Ovary (tissue), 9 donors: ENCODE measurements around the gene ANKS1B. TPM values are rescaled to one million over a fixed set of nuclear protein-coding genes. Genes with fewer than 3 reads are reported as not detected.

Experiments used
- DNase-seq, 5 donors: peaks; one replicate each; pipeline ENCODE4 v3.0.0-alpha.2; 2019 to 2020
- H3K27ac ChIP-seq, 2 donors: fragments of 200-600 bp; one replicate each; pipeline versions ENCODE4 v1.5.1 to v1.8.0; 2019 to 2022
- H3K27me3 ChIP-seq: fragments of 200-600 bp; one replicate; pipeline ENCODE4 v1.8.0; 2022
- H3K36me3 ChIP-seq: fragments of 200-600 bp; sonication (generic); one replicate; pipeline ENCODE4 v1.5.1; 2019
- H3K4me1 ChIP-seq: one replicate; pipeline ENCODE4 v1.8.1; 2013; ENCODE audit warnings: mild to moderate bottlenecking, moderate library complexity; ENCODE audit not compliant: insufficient read depth
- H3K4me3 ChIP-seq: fragments of 200-600 bp; sonication (generic); one replicate; pipeline ENCODE4 v1.5.1; 2017
- H3K9me3 ChIP-seq, 2 donors: fragments of 200-600 bp in 1 of 2; sonication (generic) in 1 of 2; one replicate each; pipeline versions ENCODE4 v1.5.1 to v1.8.1; 2013 to 2019; ENCODE audit warnings: mild to moderate bottlenecking in 1 of 2, moderate library complexity in 1 of 2
- EP300 ChIP-seq: sonication (generic); formaldehyde crosslinking; IDR thresholded peaks from one replicate; pipeline ENCODE4 v1.6.1; 2017; ENCODE audit warnings: antibody characterized with exemption
- POLR2A ChIP-seq: fragments of 450-650 bp; IDR thresholded peaks from one replicate; pipeline ENCODE4 v1.6.1; 2017; ENCODE audit warnings: antibody characterized with exemption, mild to moderate bottlenecking, moderate library complexity
- WGBS, 3 donors: extraction: QIAGEN DNeasy Blood & Tissue Kit in 1 of 3; methylation state at CpG; one replicate each; pipeline versions ENCODE4 v1.1.5 to v1.1.7; 2013 to 2017; 5-methylcytosine and 5-hydroxymethylcytosine counted together
- intact Hi-C, 4 donors: fragments of 100-400 bp; cut with DNase I; formaldehyde crosslinking; loops; one replicate each; pipeline versions ENCODE4 v1.11.0 to v1.15.1; 2022 to 2023
- polyA plus RNA-seq, 2 donors: library from polyadenylated mRNA; stranded (reverse); fragments of 200-250 nt in 1 of 2; fragments of 350-450 nt in 1 of 2; fragmentation: Illumina TruSeq in 1 of 2; extraction: RNeasy Lipid Tissue Mini Kit (QIAGEN cat#74804) in 1 of 2; gene quantifications; one replicate each; pipeline ENCODE4 v1.2.3, GENCODE V29; 2013 to 2014
- total RNA-seq, 7 donors: library from RNA; depleted of rRNA in 2 of 7; stranded (reverse); fragments of >200 nt in 2 of 7; fragmentation: NEBNext Ultra II Directional in 3 of 7; extraction: Animal tissue kit (Norgen Biotek cat#: 25700) in 3 of 7; gene quantifications; one replicate each; pipeline versions ENCODE4 v1.1.0 to v1.2.4, GENCODE V29; 2016 to 2023
- TF ChIP-seq, protein P1 (sequence below), 3 donors: fragments of 450-650 bp in 2 of 3; fragments of 200-600 bp in 1 of 3; IDR thresholded peaks; one replicate each; pipeline versions ENCODE4 v1.5.1 to v1.8.0; 2016 to 2022; ENCODE audit warnings: antibody characterized with exemption in 3 of 3, mild to moderate bottlenecking in 1 of 3
- donor health status: DM: no; HTN: no; CAD: no; lungs with moderate emphysema.
- donor health status: DM: no; HTN: no; CAD: no.
- donor health status: Bipolar disorder and iron deficiency.
- donor health status: DM: yes; HTN: yes; CAD: no.
- donor health status: DM: no; HTN: no; CAD: no.
- donor health status: DM: yes; HTN: yes; CAD: no.

Gene ANKS1B
- total and polyA plus RNA-seq, 9 donors: 0.80 to 34.9 (median 7.7) TPM

DNA sequence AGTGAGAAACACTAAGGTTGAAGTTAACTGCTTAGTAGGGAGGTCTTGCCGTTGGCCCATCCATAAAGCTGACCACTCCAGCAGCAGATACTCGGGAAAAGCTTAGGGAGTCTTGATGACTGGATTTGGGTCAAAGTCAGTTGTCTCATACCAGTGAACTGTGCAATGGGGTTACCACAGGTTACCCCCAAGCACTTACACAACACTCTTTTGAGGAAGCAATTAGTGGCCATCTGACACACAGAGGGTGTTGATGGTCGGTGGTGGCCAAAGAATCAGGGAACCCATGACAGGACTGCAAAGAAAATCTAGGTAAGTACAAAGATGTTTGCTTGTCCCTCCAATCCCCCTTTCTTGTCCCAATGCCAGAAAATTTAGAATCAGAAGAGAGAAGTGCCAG, 929.4 kb downstream of the ANKS1B start:
- H3K4me1 ChIP-seq: no peaks in the 10 kb centered on the region
- H3K27ac ChIP-seq: no peak overlapping the region
- H3K4me3 ChIP-seq: no peak overlapping the region
- intact Hi-C loops: no loop called here
- H3K36me3 ChIP-seq: no peaks in the 10 kb centered on the region
- 79 to 94% (median 88%) methylated on average over 3 of the region's 3 CpGs for WGBS, 3 donors
- H3K9me3 ChIP-seq: no peaks in the 10 kb centered on the region
- no peak for TF ChIP-seq EP300
- no peak for TF ChIP-seq POLR2A
- no peaks in the 10 kb centered on the region for H3K27me3 ChIP-seq
- no peak for DNase-seq

DNA sequence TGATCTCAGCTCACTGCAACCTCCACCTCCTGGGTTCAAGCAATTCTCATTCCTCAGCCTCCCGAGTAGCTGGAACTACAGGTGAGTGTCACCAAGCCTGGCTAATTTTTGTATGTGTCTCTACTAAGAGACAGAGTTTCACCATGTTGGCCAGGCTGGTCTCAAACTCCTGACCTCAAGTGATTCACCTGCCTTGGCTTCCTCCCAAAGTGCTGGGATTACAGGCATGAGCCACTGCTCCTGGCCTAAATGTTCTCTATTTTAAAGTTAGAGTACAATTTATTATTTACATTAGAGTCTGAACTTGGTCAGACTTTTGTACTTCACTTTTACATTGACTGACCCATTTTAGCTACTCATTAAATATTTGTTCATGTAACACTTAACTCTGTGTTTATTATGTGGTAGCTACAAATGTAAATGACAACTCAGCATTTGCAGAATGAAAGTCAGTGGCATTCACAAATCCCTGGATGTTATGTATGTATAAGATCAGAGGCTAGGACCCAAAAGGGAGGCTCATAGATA, 930.1 kb downstream of the ANKS1B start:
- no peaks in the 10 kb centered on the region for H3K36me3 ChIP-seq
- intact Hi-C loops: no loop called here
- H3K4me3 ChIP-seq: no peak overlapping the region
- WGBS, 3 donors: 88 to 90% (median 89%) methylated on average over 1 of the region's 1 CpG
- H3K27me3 ChIP-seq: no peaks in the 10 kb centered on the region
- DNase-seq: no peak
- H3K4me1 ChIP-seq: no peaks in the 10 kb centered on the region
- no peaks in the 10 kb centered on the region for H3K9me3 ChIP-seq
- TF ChIP-seq EP300 (no peak), POLR2A (no peak)
- TF ChIP-seq, protein P1, sequence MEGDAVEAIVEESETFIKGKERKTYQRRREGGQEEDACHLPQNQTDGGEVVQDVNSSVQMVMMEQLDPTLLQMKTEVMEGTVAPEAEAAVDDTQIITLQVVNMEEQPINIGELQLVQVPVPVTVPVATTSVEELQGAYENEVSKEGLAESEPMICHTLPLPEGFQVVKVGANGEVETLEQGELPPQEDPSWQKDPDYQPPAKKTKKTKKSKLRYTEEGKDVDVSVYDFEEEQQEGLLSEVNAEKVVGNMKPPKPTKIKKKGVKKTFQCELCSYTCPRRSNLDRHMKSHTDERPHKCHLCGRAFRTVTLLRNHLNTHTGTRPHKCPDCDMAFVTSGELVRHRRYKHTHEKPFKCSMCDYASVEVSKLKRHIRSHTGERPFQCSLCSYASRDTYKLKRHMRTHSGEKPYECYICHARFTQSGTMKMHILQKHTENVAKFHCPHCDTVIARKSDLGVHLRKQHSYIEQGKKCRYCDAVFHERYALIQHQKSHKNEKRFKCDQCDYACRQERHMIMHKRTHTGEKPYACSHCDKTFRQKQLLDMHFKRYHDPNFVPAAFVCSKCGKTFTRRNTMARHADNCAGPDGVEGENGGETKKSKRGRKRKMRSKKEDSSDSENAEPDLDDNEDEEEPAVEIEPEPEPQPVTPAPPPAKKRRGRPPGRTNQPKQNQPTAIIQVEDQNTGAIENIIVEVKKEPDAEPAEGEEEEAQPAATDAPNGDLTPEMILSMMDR (IDR thresholded peaks at IDR 0.05): no peak
- no peak overlapping the region for H3K27ac ChIP-seq

DNA sequence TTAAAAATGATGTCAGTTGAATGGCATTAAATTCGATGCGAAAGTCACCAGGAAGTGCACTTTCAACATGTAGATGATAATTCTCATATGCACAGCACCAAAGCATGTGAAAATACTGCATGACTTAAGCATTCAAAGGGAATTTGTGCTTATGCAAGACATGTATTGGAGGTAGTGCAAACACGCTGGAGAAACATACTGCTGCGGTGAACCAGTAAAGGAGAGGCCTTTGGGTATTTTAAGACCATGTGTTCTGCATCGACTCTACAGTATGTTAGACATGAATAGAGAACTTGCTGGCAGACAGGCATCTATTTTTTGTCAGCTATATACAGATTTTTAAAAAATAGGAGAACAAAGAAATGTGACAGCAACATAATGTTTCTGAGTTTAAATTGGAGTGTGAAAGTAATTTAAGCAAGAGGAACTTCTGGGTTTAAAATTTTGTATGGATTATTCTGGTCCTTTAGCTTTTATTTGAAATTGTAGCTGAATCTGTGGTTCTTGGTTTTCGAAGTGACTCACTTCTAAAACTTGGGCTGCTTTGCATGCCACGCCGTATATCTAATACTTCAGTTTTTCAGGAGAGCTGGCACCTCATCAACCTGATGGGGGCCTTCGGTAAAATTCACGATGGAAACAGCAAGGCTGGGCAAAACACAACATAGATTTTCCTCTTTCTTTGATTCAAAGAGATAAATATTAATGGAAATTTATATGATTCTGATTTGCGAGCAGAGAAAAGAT, 930.9 kb downstream of the ANKS1B start:
- intact Hi-C loops: no loop called here
- TF ChIP-seq EP300: no peak
- no peaks in the 10 kb centered on the region for H3K27me3 ChIP-seq
- H3K9me3 ChIP-seq: no peaks in the 10 kb centered on the region
- H3K4me1 ChIP-seq: no peaks in the 10 kb centered on the region
- no peaks in the 10 kb centered on the region for H3K36me3 ChIP-seq
- WGBS, 3 donors: 91 to 92% (median 91%) methylated on average over 11 of the region's 11 CpGs
- no peak overlapping the region for H3K27ac ChIP-seq
- no peak for DNase-seq
- H3K4me3 ChIP-seq: no peak overlapping the region

DNA sequence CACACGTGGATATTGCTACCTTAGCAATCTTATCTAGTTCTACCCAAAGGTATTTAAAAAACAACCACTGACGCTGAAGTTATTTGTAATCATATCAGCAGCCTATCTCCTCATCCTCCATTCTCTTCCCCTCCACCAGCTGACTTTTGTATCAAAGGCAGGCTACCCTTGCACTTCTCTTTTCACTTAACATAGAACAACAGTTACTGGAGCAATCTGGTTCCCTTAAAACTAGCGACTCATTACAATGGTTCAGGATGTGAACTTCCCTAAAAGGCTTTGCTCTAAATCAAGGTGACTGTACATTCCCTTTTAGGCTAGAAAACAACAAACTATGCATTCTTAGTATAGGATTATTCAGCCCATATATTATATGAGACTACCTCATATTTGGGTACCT, 935.0 kb downstream of the ANKS1B start:
- H3K27ac ChIP-seq: no peak overlapping the region
- DNase-seq: no peak
- TF ChIP-seq, protein P1 (IDR thresholded peaks at IDR 0.05): no peak
- TF ChIP-seq EP300: no peak
- no peak for TF ChIP-seq POLR2A
- no peaks in the 10 kb centered on the region for H3K27me3 ChIP-seq
- WGBS, 3 donors: 35 to 45% (median 38%) methylated on average over 3 of the region's 3 CpGs
- H3K36me3 ChIP-seq: no peaks in the 10 kb centered on the region
- no peaks in the 10 kb centered on the region for H3K4me1 ChIP-seq
- no peaks in the 10 kb centered on the region for H3K9me3 ChIP-seq
- no peak overlapping the region for H3K4me3 ChIP-seq
- intact Hi-C loops: loop anchor here in 1 of 4 donors (10.0 kb wide), 1 partner anchor 715 kb away; no protein-coding TSS in a partner anchor

DNA sequence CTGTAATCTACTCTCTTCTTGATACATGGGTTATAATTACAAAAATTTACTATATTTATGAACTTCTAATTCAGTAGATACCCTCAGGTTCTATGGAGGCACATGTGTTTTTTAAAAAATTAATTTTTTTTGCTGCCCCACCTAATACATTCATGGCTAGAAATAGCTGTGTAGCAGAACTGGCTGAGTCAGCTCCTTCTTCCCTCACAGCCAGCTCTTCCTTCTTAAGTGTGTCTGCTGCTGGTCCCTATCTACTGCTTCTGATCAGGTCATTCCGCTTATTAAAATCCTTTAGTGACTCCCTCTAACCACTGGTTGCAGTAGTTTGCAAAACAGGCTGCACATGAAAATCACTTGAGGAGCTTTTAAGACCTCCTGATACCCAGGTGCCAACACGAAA, 939.6 kb downstream of the ANKS1B start:
- 81 to 93% (median 86%) methylated on average over 2 of the region's 2 CpGs for WGBS, 3 donors
- Histone ChIP-seq H3K9me3 (no peaks in the 10 kb centered on the region), H3K4me3 (no peak overlapping the region), H3K36me3 (no peaks in the 10 kb centered on the region), H3K27me3 (no peaks in the 10 kb centered on the region), H3K27ac (no peak overlapping the region), H3K4me1 (no peaks in the 10 kb centered on the region)
- TF ChIP-seq, protein P1 (IDR thresholded peaks at IDR 0.05): no peak
- TF ChIP-seq POLR2A (no peak), EP300 (no peak)
- intact Hi-C loops: loop anchor here in 1 of 4 donors (10.0 kb wide), 1 partner anchor 720 kb away; no protein-coding TSS in a partner anchor
- no peak for DNase-seq
